Measurements from ENCODE around the gene G3BP2. TPM values are rescaled to one million over a fixed set of nuclear protein-coding genes. Genes with fewer than 3 reads are reported as not detected.

The G3BP2 gene
- total RNA-seq, 6 donors from 2014 or later: 42.8 to 121 (median 97.1) TPM

- Histone ChIP-seq H3K27ac (no peak overlapping the region), H3K9me3 (no peaks in the 10 kb centered on the region), H3K27me3 (no peaks in the 10 kb centered on the region), H3K36me3 (no peaks in the 10 kb centered on the region), H3K4me1 (no peaks in the 10 kb centered on the region), H3K4me3 (no peak overlapping the region)
- DNase-seq: no peak
- TF ChIP-seq POLR2A (IDR thresholded peaks at IDR 0.05) (no peak), CTCF (IDR thresholded peaks at IDR 0.05) (no peak), EP300 (IDR thresholded peaks at IDR 0.05) (no peak), POLR2AphosphoS5 (IDR thresholded peaks at IDR 0.05) (no peak)
- 90 to 100% methylated on average over 1 of the region's 1 CpG for WGBS, 2 donors
- no peak for ATAC-seq (ENCODE audit: low FRiP score in 2 of 2)
Measured at GRCh38 chr4:75612306-75612705, 60.9 kb downstream of the G3BP2 start.

- no peaks in the 10 kb centered on the region for H3K36me3 ChIP-seq
- TF ChIP-seq CTCF (IDR thresholded peaks at IDR 0.05) (no peak), POLR2AphosphoS5 (IDR thresholded peaks at IDR 0.05) (no peak), POLR2A (IDR thresholded peaks at IDR 0.05) (no peak), EP300 (IDR thresholded peaks at IDR 0.05) (no peak)
- no peak overlapping the region for H3K4me3 ChIP-seq
- 71 to 93% methylated on average over 4 of the region's 4 CpGs for WGBS, 2 donors
- no peaks in the 10 kb centered on the region for H3K9me3 ChIP-seq
- H3K27ac ChIP-seq: no peak overlapping the region
- no peak for ATAC-seq (ENCODE audit: low FRiP score in 2 of 2)
- no peak for DNase-seq
- H3K4me1 ChIP-seq: no peaks in the 10 kb centered on the region
- no peaks in the 10 kb centered on the region for H3K27me3 ChIP-seq
Measured at GRCh38 chr4:75605928-75606327, 67.3 kb downstream of the G3BP2 start.

DNA sequence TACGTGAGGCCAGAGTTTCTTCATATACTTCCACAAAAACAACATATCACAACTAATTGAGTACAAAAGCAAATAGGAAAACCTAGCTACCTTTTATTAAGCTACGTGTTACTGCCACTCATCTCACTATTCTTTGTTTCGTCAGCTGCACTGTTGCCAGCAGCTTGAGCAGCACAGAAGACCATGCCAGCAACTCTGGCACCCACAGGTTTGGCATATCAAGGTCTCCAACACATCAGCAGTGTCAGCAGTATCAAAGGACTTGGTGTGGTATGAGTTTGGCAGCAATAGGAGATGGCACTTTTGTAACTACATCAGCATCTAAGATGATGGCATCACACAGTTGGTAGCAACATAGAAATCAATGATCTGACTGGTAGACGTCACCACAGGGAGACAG is 73.6 kb downstream of the G3BP2 start:
- Histone ChIP-seq H3K9me3 (no peaks in the 10 kb centered on the region), H3K27ac (no peak overlapping the region), H3K4me1 (no peaks in the 10 kb centered on the region), H3K27me3 (no peaks in the 10 kb centered on the region), H3K36me3 (no peaks in the 10 kb centered on the region), H3K4me3 (no peak overlapping the region)
- no peak for DNase-seq
- no peak for ATAC-seq (ENCODE audit: low FRiP score in 2 of 2)
- TF ChIP-seq POLR2A (IDR thresholded peaks at IDR 0.05) (no peak), POLR2AphosphoS5 (IDR thresholded peaks at IDR 0.05) (no peak), EP300 (IDR thresholded peaks at IDR 0.05) (no peak), CTCF (IDR thresholded peaks at IDR 0.05) (no peak)
- 88 to 94% methylated on average over 4 of the region's 4 CpGs for WGBS, 2 donors

- 60 to 71% methylated on average over 3 of the region's 3 CpGs for WGBS, 2 donors
- Histone ChIP-seq H3K27me3 (no peaks in the 10 kb centered on the region), H3K4me3 (no peak overlapping the region), H3K9me3 (no peaks in the 10 kb centered on the region), H3K36me3 (no peaks in the 10 kb centered on the region), H3K27ac (no peak overlapping the region), H3K4me1 (no peaks in the 10 kb centered on the region)
- no peak for ATAC-seq (ENCODE audit: low FRiP score in 2 of 2)
- no peak for TF ChIP-seq POLR2A (IDR thresholded peaks at IDR 0.05)
- TF ChIP-seq POLR2AphosphoS5 (IDR thresholded peaks at IDR 0.05): no peak
- no peak for TF ChIP-seq EP300 (IDR thresholded peaks at IDR 0.05)
- TF ChIP-seq CTCF (IDR thresholded peaks at IDR 0.05): no peak
- no peak for DNase-seq
Measured at GRCh38 chr4:75598390-75598789, 74.8 kb downstream of the G3BP2 start.

DNA sequence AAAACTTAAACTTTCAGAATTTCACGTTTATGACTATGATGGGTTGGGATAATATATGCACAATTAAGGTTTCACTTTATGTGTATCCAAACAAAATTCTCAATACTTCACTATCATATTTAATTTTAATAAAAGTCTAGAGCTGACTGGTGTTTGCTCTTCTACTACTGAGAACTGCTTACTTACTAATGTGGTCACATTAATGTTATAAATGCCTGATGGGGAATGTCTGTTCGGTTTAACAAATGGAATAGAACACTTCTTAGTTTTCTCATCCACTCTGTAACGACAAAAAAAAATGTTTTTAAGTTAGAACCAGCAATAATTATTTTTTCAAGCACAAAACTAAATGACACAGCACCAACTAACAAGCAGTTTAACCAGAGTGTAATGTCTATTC is 77.2 kb downstream of the G3BP2 start:
- DNase-seq (no peak), ATAC-seq (ENCODE audit: low FRiP score in 2 of 2) (no peak)
- Histone ChIP-seq H3K4me1 (no peaks in the 10 kb centered on the region), H3K9me3 (no peaks in the 10 kb centered on the region), H3K27me3 (no peaks in the 10 kb centered on the region), H3K36me3 (no peaks in the 10 kb centered on the region), H3K4me3 (no peak overlapping the region), H3K27ac (no peak overlapping the region)
- 68 to 74% methylated on average over 3 of the region's 3 CpGs for WGBS, 2 donors
- TF ChIP-seq POLR2A (IDR thresholded peaks at IDR 0.05) (no peak), EP300 (IDR thresholded peaks at IDR 0.05) (no peak), POLR2AphosphoS5 (IDR thresholded peaks at IDR 0.05) (no peak), CTCF (IDR thresholded peaks at IDR 0.05) (no peak)
